Common myeloid progenitor, CD34-positive (primary cell): ENCODE data around the gene C1QTNF9.
"Not testable (repeated sequence)": the region's sequence is repeated elsewhere in the genome, so short reads cannot be mapped to it uniquely, and the experiment has no call there.

Experiments
- CTCF ChIA-PET: fragments of 350-600 bp; sonication (Branson Sonifier 250); formaldehyde crosslinking; loops from one replicate; lab custom pipeline; 2021; ENCODE audit warnings: antibody characterized with exemption; lab: Charles Lee
- POLR2A ChIA-PET: fragments of 350-600 bp; sonication (Branson Sonifier 250); formaldehyde crosslinking; loops from one replicate; lab custom pipeline; 2021; ENCODE audit warnings: antibody characterized with exemption; lab: Charles Lee
- DNase-seq, 3 donors: peaks; one replicate each; pipeline versions ENCODE4 v3.0.0 to v3.0.0-alpha.2; 2013
- H3K27ac ChIP-seq, 2 experiments: 1 replicate in 1 of 2; 2 replicates in 1 of 2; pipeline ENCODE4 v1.7.0; 2013; ENCODE audit warnings: inconsistent platforms in 2 of 2, low read length in 2 of 2, mild to moderate bottlenecking in 2 of 2, low read depth in 1 of 2, moderate library complexity in 1 of 2; ENCODE audit not compliant: severe bottlenecking in 2 of 2, insufficient read depth in 1 of 2, poor library complexity in 1 of 2
- H3K27me3 ChIP-seq, 5 experiments: replicated peaks in 2 of 5; 1 replicate in 3 of 5; 2 replicates in 2 of 5; pipeline versions ENCODE4 v1.6.1 to v1.7.0; 2013; ENCODE audit warnings: low read length in 4 of 5, mild to moderate bottlenecking in 2 of 5, moderate library complexity in 2 of 5, inconsistent platforms in 1 of 5; ENCODE audit not compliant: insufficient read depth in 5 of 5, control insufficient read depth in 4 of 5
- H3K36me3 ChIP-seq, 4 experiments: 1 replicate in 2 of 4; 2 replicates in 2 of 4; pipeline versions ENCODE4 v1.6.1 to v1.7.0; 2013; ENCODE audit warnings: low read length in 3 of 4, control low read depth in 1 of 4, mild to moderate bottlenecking in 1 of 4; ENCODE audit not compliant: control insufficient read depth in 4 of 4, insufficient read depth in 4 of 4
- H3K4me1 ChIP-seq, 4 experiments: 1 replicate in 3 of 4; 2 replicates in 1 of 4; pipeline versions ENCODE4 v1.6.1 to v1.7.1; 2013; ENCODE audit warnings: low read length in 3 of 4, mild to moderate bottlenecking in 3 of 4, control low read depth in 1 of 4, inconsistent platforms in 1 of 4, moderate library complexity in 1 of 4; ENCODE audit not compliant: control insufficient read depth in 4 of 4, insufficient read depth in 4 of 4; ENCODE audit errors: control extremely low read depth in 1 of 4
- H3K4me3 ChIP-seq, 7 experiments: 1 replicate in 4 of 7; 2 replicates in 3 of 7; pipeline versions ENCODE4 v1.5.1 to v1.7.0; 2013; ENCODE audit warnings: mild to moderate bottlenecking in 7 of 7, low read length in 6 of 7, moderate library complexity in 6 of 7, inconsistent platforms in 2 of 7, low read depth in 2 of 7, control low read depth in 1 of 7; ENCODE audit not compliant: insufficient read depth in 4 of 7, control insufficient read depth in 1 of 7; ENCODE audit errors: extremely low read depth in 1 of 7
- H3K9me3 ChIP-seq, 5 experiments: 1 replicate in 4 of 5; 2 replicates in 1 of 5; pipeline versions ENCODE4 v1.6.1 to v1.7.1; 2013; ENCODE audit warnings: low read length in 4 of 5, mild to moderate bottlenecking in 2 of 5, inconsistent platforms in 1 of 5, low read depth in 1 of 5, moderate library complexity in 1 of 5; ENCODE audit not compliant: control insufficient read depth in 4 of 5, insufficient read depth in 2 of 5; ENCODE audit errors: control extremely low read depth in 1 of 5
- WGBS: methylation state at CpG from one replicate; pipeline ENCODE4 v1.1.5; 2013; ENCODE audit not compliant: insufficient coverage; 5-methylcytosine and 5-hydroxymethylcytosine counted together

The C1QTNF9 gene

GRCh38 chr13:24348797-24349515 lies 39.6 kb downstream of the C1QTNF9 start:
- no peak overlapping the region for H3K4me3 ChIP-seq
- H3K36me3 ChIP-seq, result no peaks in the 10 kb centered on the region
- POLR2A ChIA-PET, result no interaction called here
- CTCF ChIA-PET, result no interaction called here
- H3K27me3 ChIP-seq, result peaks cover 0 to 2% (median 0%) of the 10 kb centered on the region in 5 experiments
- H3K9me3 ChIP-seq, result no peaks in the 10 kb centered on the region
- DNase-seq, result no peak
- H3K27ac ChIP-seq, result no peak overlapping the region
- 91% methylated on average over 4 of the region's 6 CpGs for WGBS
- H3K4me1 ChIP-seq, result no peaks in the 10 kb centered on the region

DNA sequence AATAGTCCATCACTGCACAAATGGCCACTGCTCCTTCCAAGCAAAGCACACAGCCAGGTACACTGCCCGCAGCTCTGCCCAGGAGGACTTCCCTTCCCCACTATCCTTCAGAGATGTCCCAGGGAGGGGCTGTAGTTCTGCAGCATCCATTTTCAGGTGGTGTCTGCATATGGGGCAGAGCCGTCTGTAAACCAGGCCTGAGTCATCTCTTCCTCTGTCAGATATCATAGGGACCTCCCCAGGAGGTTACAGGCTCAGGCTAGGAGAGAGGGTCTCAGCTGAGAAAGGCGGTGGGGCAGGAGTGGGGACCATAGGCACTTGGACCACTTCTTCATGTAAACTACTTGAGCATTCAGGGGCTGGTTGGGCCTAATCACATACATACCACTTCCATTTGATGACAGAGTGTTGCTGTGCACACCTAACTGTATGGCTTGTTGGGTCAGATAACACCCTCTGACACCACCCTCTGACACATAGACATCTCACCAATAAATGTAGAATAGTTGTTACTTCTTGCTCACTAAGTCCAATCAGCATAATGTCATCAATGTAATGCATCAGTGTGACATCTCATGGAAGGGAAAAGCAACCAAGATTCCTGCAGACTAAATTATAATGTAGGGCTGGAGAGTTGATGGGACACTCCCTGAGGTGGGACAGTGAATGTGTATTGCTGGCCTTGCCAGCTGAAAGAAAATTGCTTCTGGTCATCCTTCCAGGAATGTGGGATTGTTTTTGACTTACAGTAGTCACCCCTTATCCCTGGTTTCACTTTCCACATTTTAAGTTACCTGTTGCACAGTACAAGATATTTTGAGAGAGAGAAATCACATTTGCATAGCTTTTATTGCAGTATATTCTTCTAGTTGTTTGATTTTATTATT lies 40.6 kb downstream of the C1QTNF9 start:
- H3K27me3 ChIP-seq, POLR2A ChIA-PET, H3K36me3 ChIP-seq, H3K4me1 ChIP-seq, CTCF ChIA-PET, H3K9me3 ChIP-seq, DNase-seq, H3K27ac ChIP-seq, H3K4me3 ChIP-seq: not testable (repeated sequence)
- no CpG with 5 or more reads among the region's 3 CpGs for WGBS

GRCh38 chr13:24351423-24351822 lies 42.0 kb downstream of the C1QTNF9 start:
- Histone ChIP-seq H3K36me3 (no peaks in the 10 kb centered on the region), H3K9me3 (no peaks in the 10 kb centered on the region), H3K4me1 (no peaks in the 10 kb centered on the region), H3K4me3 (no peak overlapping the region), H3K27me3 (peaks cover 0 to 2% (median 0%) of the 10 kb centered on the region in 5 experiments), H3K27ac (no peak overlapping the region)
- 92% methylated on average over 3 of the region's 3 CpGs for WGBS
- ChIA-PET POLR2A (no interaction called here), CTCF (no interaction called here)
- DNase-seq, result no peak

GRCh38 chr13:24353736-24354135 lies 44.4 kb downstream of the C1QTNF9 start:
- Histone ChIP-seq H3K4me1 (no peaks in the 10 kb centered on the region), H3K4me3 (no peak overlapping the region), H3K9me3 (no peaks in the 10 kb centered on the region), H3K27me3 (peaks cover 0 to 2% (median 0%) of the 10 kb centered on the region in 5 experiments), H3K36me3 (no peaks in the 10 kb centered on the region), H3K27ac (no peak overlapping the region)
- CTCF ChIA-PET, result interaction anchor here (0.6 kb wide), 1 partner anchor 39 kb away, joined by 3 read pairs; no protein-coding TSS in a partner anchor
- no CpG with 5 or more reads among the region's 1 CpG for WGBS
- no peak for DNase-seq
- POLR2A ChIA-PET, result no interaction called here

DNA sequence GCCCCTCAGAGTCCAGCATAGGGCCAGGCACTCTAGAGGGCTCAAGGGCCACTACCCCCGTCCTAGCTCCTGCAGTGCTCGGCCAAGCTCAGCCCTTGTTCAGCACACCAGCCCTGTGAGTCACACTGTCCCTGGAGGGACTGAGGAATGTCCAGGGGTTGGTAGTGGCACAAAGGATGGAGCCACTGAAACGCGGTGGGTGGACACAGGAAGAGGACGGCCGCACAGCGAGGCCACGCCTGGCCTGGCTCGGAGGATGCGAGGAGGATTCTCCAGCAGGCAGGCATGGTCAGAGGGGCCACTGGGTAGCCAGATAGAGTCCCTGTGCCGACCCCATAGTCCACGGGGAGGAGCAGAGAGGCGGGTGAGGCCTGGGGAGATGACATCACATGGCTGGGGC lies 45.7 kb downstream of the C1QTNF9 start:
- ChIA-PET CTCF (no interaction called here), POLR2A (no interaction called here)
- H3K36me3 ChIP-seq, result no peaks in the 10 kb centered on the region
- no peak overlapping the region for H3K4me3 ChIP-seq
- WGBS, result 98% methylated on average over 10 of the region's 13 CpGs
- peaks cover 0 to 2% (median 0%) of the 10 kb centered on the region in 5 experiments for H3K27me3 ChIP-seq
- H3K4me1 ChIP-seq, result no peaks in the 10 kb centered on the region
- H3K9me3 ChIP-seq, result no peaks in the 10 kb centered on the region
- no peak for DNase-seq
- H3K27ac ChIP-seq, result no peak overlapping the region

- POLR2A ChIA-PET, result no interaction called here
- WGBS, result 99% methylated on average over 6 of the region's 7 CpGs
Observed at GRCh38 chr13:24356270-24356669, 46.9 kb downstream of the C1QTNF9 start.

GRCh38 chr13:24356837-24357236 lies 47.5 kb downstream of the C1QTNF9 start:
- Histone ChIP-seq H3K9me3 (no peaks in the 10 kb centered on the region), H3K4me1 (no peaks in the 10 kb centered on the region), H3K4me3 (no peak overlapping the region), H3K36me3 (no peaks in the 10 kb centered on the region), H3K27ac (no peak overlapping the region), H3K27me3 (peaks cover 0 to 2% (median 0%) of the 10 kb centered on the region in 5 experiments)
- ChIA-PET POLR2A (no interaction called here), CTCF (no interaction called here)
- 100% methylated on average over 7 of the region's 7 CpGs for WGBS
- DNase-seq, result no peak

More at GRCh38 chr13:24356270-24356669, 46.9 kb downstream of the C1QTNF9 start:
- no peaks in the 10 kb centered on the region for H3K36me3 ChIP-seq
- H3K4me1 ChIP-seq, result no peaks in the 10 kb centered on the region
- H3K9me3 ChIP-seq, result no peaks in the 10 kb centered on the region
- no peak for DNase-seq
- peaks cover 0 to 2% (median 0%) of the 10 kb centered on the region in 5 experiments for H3K27me3 ChIP-seq
- H3K4me3 ChIP-seq, result no peak overlapping the region
- CTCF ChIA-PET, result no interaction called here
- no peak overlapping the region for H3K27ac ChIP-seq
